ENCODE measurements around the gene EDEM2. TPM values are rescaled to one million over a fixed set of nuclear protein-coding genes. Genes with fewer than 3 reads are reported as not detected.

EDEM2 gene
- polyA plus RNA-seq, 3 donors: 39.5 to 86.1 (median 75.6) TPM

GRCh38 chr20:35101620-35102019 lies 45.5 kb downstream of the EDEM2 start:
- H3K9me3 ChIP-seq (replicated peaks in 1 of 2; ENCODE audit: control insufficient read depth in 1 of 2, insufficient read depth in 1 of 2, low read length in 2 of 2): no peaks in the 10 kb centered on the region
- Mint-ChIP-seq H3K27ac (no peak overlapping the region), H3K4me1 (peaks cover 5% of the 10 kb centered on the region), H3K9me3 (no peaks in the 10 kb centered on the region), H3K4me3 (no peak overlapping the region), H3K27me3 (ENCODE audit: low read depth in 3 of 3) (peaks cover 0 to 3% (median 2%) of the 10 kb centered on the region in 3 donors), H3K36me3 (no peaks in the 10 kb centered on the region)
- no peaks in the 10 kb centered on the region for H3K79me2 ChIP-seq (ENCODE audit: insufficient read depth, low read length)
- WGBS (ENCODE audit: insufficient coverage): 100% methylated on average over 3 of the region's 8 CpGs
- no peak overlapping the region for H3K9ac ChIP-seq (ENCODE audit: insufficient read depth, low read length, poor library complexity, severe bottlenecking)
- no peak for TF ChIP-seq CTCF (IDR thresholded peaks at IDR 0.05)
- H3K27ac ChIP-seq (ENCODE audit: low read depth in 1 of 2, low read length in 2 of 2): no peak overlapping the region
- H2AFZ ChIP-seq (ENCODE audit: insufficient read depth, low read depth, low read length, poor library complexity, severe bottlenecking): no peak overlapping the region
- H3K27me3 ChIP-seq (ENCODE audit: control insufficient read depth in 2 of 2, insufficient read depth in 2 of 2, low read length in 2 of 2): no peaks in the 10 kb centered on the region
- H3K4me1 ChIP-seq (ENCODE audit: control insufficient read depth in 1 of 2, insufficient read depth in 2 of 2, low read length in 2 of 2): no peaks in the 10 kb centered on the region
- intact Hi-C loops (cut with micrococcal nuclease): no loop called here
- H4K20me1 ChIP-seq (ENCODE audit: insufficient read depth, low read length): no peaks in the 10 kb centered on the region
- no peaks in the 10 kb centered on the region for H3K36me3 ChIP-seq (replicated peaks in 1 of 2; ENCODE audit: control insufficient read depth in 1 of 2, insufficient read depth in 2 of 2, low read length in 2 of 2)
- no peak overlapping the region for H3K4me3 ChIP-seq (replicated peaks in 1 of 3; ENCODE audit: low read depth in 2 of 3, low read length in 3 of 3)
- DNase-seq: no peak
- no peak overlapping the region for H3K4me2 ChIP-seq (replicated peaks; ENCODE audit: extremely low read depth, low read length, poor library complexity, severe bottlenecking)

GRCh38 chr20:35093267-35093884 lies 53.8 kb downstream of the EDEM2 start:
- DNase-seq: peak; percentile 58 to 78 (median 66)
- Histone ChIP-seq H3K4me3 (replicated peaks in 1 of 3; ENCODE audit: low read depth in 2 of 3, low read length in 3 of 3) (peak overlapping the region; percentile 90 to 95 (median 92)), H3K4me2 (replicated peaks; ENCODE audit: extremely low read depth, low read length, poor library complexity, severe bottlenecking) (peak overlapping the region; percentile 83), H3K9me3 (replicated peaks in 1 of 2; ENCODE audit: control insufficient read depth in 1 of 2, insufficient read depth in 1 of 2, low read length in 2 of 2) (no peaks in the 10 kb centered on the region), H2AFZ (ENCODE audit: insufficient read depth, low read depth, low read length, poor library complexity, severe bottlenecking) (peak overlapping the region; percentile 90), H3K36me3 (replicated peaks in 1 of 2; ENCODE audit: control insufficient read depth in 1 of 2, insufficient read depth in 2 of 2, low read length in 2 of 2) (no peaks in the 10 kb centered on the region), H3K9ac (ENCODE audit: insufficient read depth, low read length, poor library complexity, severe bottlenecking) (peak overlapping the region; percentile 97), H3K4me1 (ENCODE audit: control insufficient read depth in 1 of 2, insufficient read depth in 2 of 2, low read length in 2 of 2) (peaks cover 38 to 49% of the 10 kb centered on the region in 2 donors), H4K20me1 (ENCODE audit: insufficient read depth, low read length) (peaks cover 34% of the 10 kb centered on the region), H3K79me2 (ENCODE audit: insufficient read depth, low read length) (peaks cover 43% of the 10 kb centered on the region), H3K27me3 (ENCODE audit: control insufficient read depth in 2 of 2, insufficient read depth in 2 of 2, low read length in 2 of 2) (no peaks in the 10 kb centered on the region), H3K27ac (ENCODE audit: low read depth in 1 of 2, low read length in 2 of 2) (peak overlapping the region; percentile 79 to 90)
- no peak for TF ChIP-seq CTCF (IDR thresholded peaks at IDR 0.05)
- Mint-ChIP-seq H3K4me3 (peak overlapping the region; percentile 91 to 93), H3K36me3 (peaks cover 0 to 5% of the 10 kb centered on the region in 2 donors), H3K27me3 (ENCODE audit: low read depth in 3 of 3) (peaks cover 0 to 11% (median 1%) of the 10 kb centered on the region in 3 donors), H3K4me1 (peaks cover 47% of the 10 kb centered on the region), H3K9me3 (no peaks in the 10 kb centered on the region), H3K27ac (peak overlapping the region; percentile 94 to 99 (median 97))
- intact Hi-C loops (cut with micrococcal nuclease): loop anchor here (2.0 to 10.0 kb wide), 5 partner anchors 53 to 261 kb away; partner anchors contain the start of genes EDEM2 (in 2 of the 2), GGT7 (in 1 of the 2), GSS (in 1 of the 2) and MYH7B (in 1 of the 2)
- 64% methylated on average over 3 of the region's 8 CpGs for WGBS (ENCODE audit: insufficient coverage)

All from CD14-positive monocyte (primary cell).